WTC11 (cell line): ENCODE data around the gene GRK3.

Experiments
- ELF4 ChIP-seq: sonication (generic); formaldehyde crosslinking; IDR thresholded peaks from 2 replicates; pipeline ENCODE4 v1.8.1; 2022; ENCODE audit warnings: low read depth, mild to moderate bottlenecking, moderate library complexity, missing genetic modification reagents
- ESRRA ChIP-seq: sonication (generic); formaldehyde crosslinking; IDR thresholded peaks from 2 replicates; pipeline ENCODE4 v1.8.1; 2022; ENCODE audit warnings: mild to moderate bottlenecking, missing genetic modification reagents, borderline replicate concordance
- JAZF1 ChIP-seq: fragments of 250-450 bp; sonication (Bioruptor Pico); IDR thresholded peaks from 2 replicates; pipeline ENCODE4 v1.9.0; 2021; ENCODE audit warnings: moderate library complexity, mild to moderate bottlenecking, inconsistent platforms
- MAX ChIP-seq: sonication (generic); formaldehyde crosslinking; IDR thresholded peaks from 2 replicates; pipeline ENCODE4 v1.8.0; 2022; ENCODE audit warnings: mild to moderate bottlenecking, missing genetic modification reagents
- MXD4 ChIP-seq: fragments of 250-450 bp; sonication (Bioruptor Pico); IDR thresholded peaks from 2 replicates; pipeline ENCODE4 v1.8.0; 2021; ENCODE audit warnings: mild to moderate bottlenecking, moderate library complexity, borderline replicate concordance
- NR2C2 ChIP-seq: sonication (generic); formaldehyde crosslinking; IDR thresholded peaks from 2 replicates; pipeline ENCODE4 v1.8.0; 2022; ENCODE audit warnings: mild to moderate bottlenecking, missing genetic modification reagents
- TEAD4 ChIP-seq: sonication (generic); formaldehyde crosslinking; IDR thresholded peaks from 2 replicates; pipeline ENCODE4 v1.8.0; 2022; ENCODE audit warnings: mild to moderate bottlenecking, missing genetic modification reagents
- ZNF121 ChIP-seq: sonication (generic); formaldehyde crosslinking; IDR thresholded peaks from 2 replicates; pipeline ENCODE4 v1.8.0; 2023; ENCODE audit warnings: missing genetic modification reagents
- ZNF232 ChIP-seq: sonication (generic); formaldehyde crosslinking; IDR thresholded peaks from 2 replicates; pipeline ENCODE4 v1.8.0; 2022; ENCODE audit warnings: mild to moderate bottlenecking, missing genetic modification reagents
- ZNF281 ChIP-seq: sonication (generic); formaldehyde crosslinking; IDR thresholded peaks from 2 replicates; pipeline ENCODE4 v1.8.0; 2023; ENCODE audit warnings: mild to moderate bottlenecking, missing genetic modification reagents
- TF ChIP-seq, protein P1 (sequence below): fragments of 200-600 bp; IDR thresholded peaks from 2 replicates; pipeline ENCODE4 v1.8.0; 2022; ENCODE audit warnings: antibody characterized with exemption
- TF ChIP-seq, protein P2 (sequence below): sonication (generic); formaldehyde crosslinking; IDR thresholded peaks from 2 replicates; pipeline ENCODE4 v1.8.1; 2023; ENCODE audit warnings: mild to moderate bottlenecking, missing genetic modification reagents, moderate library complexity
- TF ChIP-seq, protein P3 (sequence below): sonication (generic); formaldehyde crosslinking; IDR thresholded peaks from 2 replicates; pipeline ENCODE4 v1.8.1; 2023; ENCODE audit warnings: mild to moderate bottlenecking, moderate library complexity, missing genetic modification reagents
- TF ChIP-seq, protein P4 (sequence below): sonication (generic); formaldehyde crosslinking; IDR thresholded peaks from 2 replicates; pipeline ENCODE4 v1.8.1; 2022; ENCODE audit warnings: mild to moderate bottlenecking, missing genetic modification reagents, moderate library complexity, borderline replicate concordance

DNA sequence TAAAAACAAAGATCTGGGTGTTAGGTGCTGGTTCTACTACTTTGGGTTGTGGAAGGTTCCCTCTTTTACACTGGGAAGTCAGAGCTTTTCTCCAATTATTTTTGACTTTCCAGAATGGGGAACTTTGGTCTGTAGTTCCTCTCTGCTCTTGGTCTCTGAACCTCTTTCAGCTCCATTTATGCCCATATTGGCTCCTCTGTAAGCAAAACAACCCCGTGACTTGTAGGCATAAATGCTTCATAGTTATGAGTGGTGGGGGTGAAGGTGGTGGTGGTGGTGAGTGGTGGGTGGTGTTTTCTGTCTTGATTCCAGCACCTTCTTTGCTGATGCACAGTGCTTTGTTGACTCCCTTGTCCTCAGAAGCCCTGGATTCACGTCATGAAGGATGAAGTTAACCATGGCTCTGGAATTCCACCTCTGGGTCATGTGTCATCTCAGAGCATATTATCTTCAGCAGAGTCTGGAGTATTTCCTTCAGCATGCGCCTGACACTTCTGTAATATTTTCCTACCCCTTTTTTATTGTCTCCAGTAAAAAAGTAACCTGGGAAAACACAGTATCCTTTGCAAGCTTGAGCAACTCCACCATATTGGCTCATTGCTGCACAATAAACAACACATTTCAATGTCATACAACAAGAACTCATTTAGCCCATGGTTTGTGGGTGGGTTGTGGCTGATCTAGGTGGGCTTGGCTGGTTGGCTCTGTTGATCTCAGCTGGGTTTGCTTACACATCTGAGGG is 24.1 kb upstream of the GRK3 start:
- no peak for TF ChIP-seq MAX (CRISPR knock-in tag)
- TF ChIP-seq, protein P1, sequence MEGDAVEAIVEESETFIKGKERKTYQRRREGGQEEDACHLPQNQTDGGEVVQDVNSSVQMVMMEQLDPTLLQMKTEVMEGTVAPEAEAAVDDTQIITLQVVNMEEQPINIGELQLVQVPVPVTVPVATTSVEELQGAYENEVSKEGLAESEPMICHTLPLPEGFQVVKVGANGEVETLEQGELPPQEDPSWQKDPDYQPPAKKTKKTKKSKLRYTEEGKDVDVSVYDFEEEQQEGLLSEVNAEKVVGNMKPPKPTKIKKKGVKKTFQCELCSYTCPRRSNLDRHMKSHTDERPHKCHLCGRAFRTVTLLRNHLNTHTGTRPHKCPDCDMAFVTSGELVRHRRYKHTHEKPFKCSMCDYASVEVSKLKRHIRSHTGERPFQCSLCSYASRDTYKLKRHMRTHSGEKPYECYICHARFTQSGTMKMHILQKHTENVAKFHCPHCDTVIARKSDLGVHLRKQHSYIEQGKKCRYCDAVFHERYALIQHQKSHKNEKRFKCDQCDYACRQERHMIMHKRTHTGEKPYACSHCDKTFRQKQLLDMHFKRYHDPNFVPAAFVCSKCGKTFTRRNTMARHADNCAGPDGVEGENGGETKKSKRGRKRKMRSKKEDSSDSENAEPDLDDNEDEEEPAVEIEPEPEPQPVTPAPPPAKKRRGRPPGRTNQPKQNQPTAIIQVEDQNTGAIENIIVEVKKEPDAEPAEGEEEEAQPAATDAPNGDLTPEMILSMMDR: no peak
- TF ChIP-seq TEAD4 (CRISPR knock-in tag): no peak
- TF ChIP-seq ZNF281 (CRISPR knock-in tag): no peak
- TF ChIP-seq MXD4 (CRISPR knock-in tag): no peak
- TF ChIP-seq ZNF121: no peak
- TF ChIP-seq, protein P2, sequence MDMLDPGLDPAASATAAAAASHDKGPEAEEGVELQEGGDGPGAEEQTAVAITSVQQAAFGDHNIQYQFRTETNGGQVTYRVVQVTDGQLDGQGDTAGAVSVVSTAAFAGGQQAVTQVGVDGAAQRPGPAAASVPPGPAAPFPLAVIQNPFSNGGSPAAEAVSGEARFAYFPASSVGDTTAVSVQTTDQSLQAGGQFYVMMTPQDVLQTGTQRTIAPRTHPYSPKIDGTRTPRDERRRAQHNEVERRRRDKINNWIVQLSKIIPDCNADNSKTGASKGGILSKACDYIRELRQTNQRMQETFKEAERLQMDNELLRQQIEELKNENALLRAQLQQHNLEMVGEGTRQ (CRISPR knock-in tag): no peak
- TF ChIP-seq ELF4 (CRISPR knock-in tag): no peak
- no peak for TF ChIP-seq ESRRA (CRISPR knock-in tag)
- TF ChIP-seq ZNF232 (CRISPR knock-in tag): no peak
- TF ChIP-seq, protein P3, sequence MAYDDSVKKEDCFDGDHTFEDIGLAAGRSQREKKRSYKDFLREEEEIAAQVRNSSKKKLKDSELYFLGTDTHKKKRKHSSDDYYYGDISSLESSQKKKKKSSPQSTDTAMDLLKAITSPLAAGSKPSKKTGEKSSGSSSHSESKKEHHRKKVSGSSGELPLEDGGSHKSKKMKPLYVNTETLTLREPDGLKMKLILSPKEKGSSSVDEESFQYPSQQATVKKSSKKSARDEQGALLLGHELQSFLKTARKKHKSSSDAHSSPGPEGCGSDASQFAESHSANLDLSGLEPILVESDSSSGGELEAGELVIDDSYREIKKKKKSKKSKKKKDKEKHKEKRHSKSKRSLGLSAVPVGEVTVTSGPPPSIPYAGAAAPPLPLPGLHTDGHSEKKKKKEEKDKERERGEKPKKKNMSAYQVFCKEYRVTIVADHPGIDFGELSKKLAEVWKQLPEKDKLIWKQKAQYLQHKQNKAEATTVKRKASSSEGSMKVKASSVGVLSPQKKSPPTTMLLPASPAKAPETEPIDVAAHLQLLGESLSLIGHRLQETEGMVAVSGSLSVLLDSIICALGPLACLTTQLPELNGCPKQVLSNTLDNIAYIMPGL (CRISPR knock-in tag): no peak
- no peak for TF ChIP-seq JAZF1
- TF ChIP-seq NR2C2 (CRISPR knock-in tag): no peak
- TF ChIP-seq, protein P4, sequence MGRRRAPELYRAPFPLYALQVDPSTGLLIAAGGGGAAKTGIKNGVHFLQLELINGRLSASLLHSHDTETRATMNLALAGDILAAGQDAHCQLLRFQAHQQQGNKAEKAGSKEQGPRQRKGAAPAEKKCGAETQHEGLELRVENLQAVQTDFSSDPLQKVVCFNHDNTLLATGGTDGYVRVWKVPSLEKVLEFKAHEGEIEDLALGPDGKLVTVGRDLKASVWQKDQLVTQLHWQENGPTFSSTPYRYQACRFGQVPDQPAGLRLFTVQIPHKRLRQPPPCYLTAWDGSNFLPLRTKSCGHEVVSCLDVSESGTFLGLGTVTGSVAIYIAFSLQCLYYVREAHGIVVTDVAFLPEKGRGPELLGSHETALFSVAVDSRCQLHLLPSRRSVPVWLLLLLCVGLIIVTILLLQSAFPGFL: no peak
